ENCODE data around the gene SPATA2L.
A peak's percentile ranks its signal among the peaks of the same experiment; 100 is the strongest.

DNA sequence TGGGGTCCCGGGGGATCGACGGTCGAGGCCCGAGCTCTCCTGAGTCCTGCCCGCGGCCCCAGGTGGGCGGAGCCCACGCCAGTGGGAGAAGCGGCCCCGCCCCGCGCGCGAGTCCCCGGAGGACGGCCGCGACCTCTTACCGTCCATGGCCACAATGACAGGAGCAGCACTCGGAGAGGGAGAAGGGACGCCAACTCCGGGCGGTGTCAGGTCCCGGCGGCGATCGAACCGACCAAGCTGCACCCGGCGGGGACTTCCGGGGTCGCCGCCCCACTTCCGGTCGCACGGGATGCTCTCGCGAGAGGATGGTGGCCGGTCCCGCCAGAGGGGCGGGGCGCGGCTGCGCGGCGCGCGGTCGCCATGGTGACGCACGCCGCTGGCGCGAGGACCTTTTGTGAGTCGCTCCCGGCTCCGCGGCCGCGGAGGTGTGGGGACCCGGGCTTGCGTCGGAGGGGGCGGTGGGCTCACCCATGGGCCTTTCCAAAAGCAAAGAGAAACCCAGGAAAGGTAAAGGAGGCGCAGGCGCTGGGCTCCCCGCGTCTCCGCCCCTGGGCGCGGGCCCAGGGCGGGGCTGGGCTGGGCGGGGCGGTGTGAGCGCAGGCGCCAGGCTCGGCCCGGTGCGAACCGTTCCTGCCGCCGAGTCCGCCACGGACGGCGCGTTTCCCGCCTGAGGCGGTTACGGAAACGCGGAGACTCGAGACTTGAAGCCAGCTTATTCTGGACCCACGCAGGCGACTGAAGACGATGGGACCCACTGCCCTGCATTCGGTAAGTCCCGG, 43.9 kb downstream of the SPATA2L start, which contains the start of the genes CHMP1A and SPATA33:
- TF ChIP-seq, protein P1, sequence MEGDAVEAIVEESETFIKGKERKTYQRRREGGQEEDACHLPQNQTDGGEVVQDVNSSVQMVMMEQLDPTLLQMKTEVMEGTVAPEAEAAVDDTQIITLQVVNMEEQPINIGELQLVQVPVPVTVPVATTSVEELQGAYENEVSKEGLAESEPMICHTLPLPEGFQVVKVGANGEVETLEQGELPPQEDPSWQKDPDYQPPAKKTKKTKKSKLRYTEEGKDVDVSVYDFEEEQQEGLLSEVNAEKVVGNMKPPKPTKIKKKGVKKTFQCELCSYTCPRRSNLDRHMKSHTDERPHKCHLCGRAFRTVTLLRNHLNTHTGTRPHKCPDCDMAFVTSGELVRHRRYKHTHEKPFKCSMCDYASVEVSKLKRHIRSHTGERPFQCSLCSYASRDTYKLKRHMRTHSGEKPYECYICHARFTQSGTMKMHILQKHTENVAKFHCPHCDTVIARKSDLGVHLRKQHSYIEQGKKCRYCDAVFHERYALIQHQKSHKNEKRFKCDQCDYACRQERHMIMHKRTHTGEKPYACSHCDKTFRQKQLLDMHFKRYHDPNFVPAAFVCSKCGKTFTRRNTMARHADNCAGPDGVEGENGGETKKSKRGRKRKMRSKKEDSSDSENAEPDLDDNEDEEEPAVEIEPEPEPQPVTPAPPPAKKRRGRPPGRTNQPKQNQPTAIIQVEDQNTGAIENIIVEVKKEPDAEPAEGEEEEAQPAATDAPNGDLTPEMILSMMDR (IDR thresholded peaks at IDR 0.05; ENCODE audit: low read depth, low read length), result no peak
- TF ChIP-seq POLR2A (IDR thresholded peaks at IDR 0.05; ENCODE audit: extremely low read depth, insufficient read length) (peak; percentile 56), MYC (IDR thresholded peaks at IDR 0.05; ENCODE audit: low read depth, low read length) (peak; percentile 69)
- TF ChIP-seq, protein P2, sequence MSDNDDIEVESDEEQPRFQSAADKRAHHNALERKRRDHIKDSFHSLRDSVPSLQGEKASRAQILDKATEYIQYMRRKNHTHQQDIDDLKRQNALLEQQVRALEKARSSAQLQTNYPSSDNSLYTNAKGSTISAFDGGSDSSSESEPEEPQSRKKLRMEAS (IDR thresholded peaks at IDR 0.05; ENCODE audit: low read depth, low read length), result peak; percentile 80

Data from NB4 (cell line).